HCT116 (cell line): ENCODE data around the gene TMEM238L. TPM values are rescaled to one million over a fixed set of nuclear protein-coding genes. Genes with fewer than 3 reads are reported as not detected.

ENCODE experiments used
- ATAC-seq: fragments of 200-7000 bp; cut with Tn5 transposase; 2 replicates; pipeline ENCODE4 v1.9.1; 2020; ENCODE audit warnings: mild to moderate bottlenecking, moderate library complexity
- Bru-seq: library from RNA; stranded (reverse); fragments of 400-500 nt; gene quantifications from one replicate; lab custom pipeline; 2021; lab: Mats Ljungman, UMichigan
- BruChase-seq, 2 experiments: library from RNA; stranded (reverse); fragments of 400-500 nt; gene quantifications; one replicate each; lab custom pipeline; 2021; lab: Mats Ljungman, UMichigan
- BruUV-seq: library from RNA; stranded (reverse); fragments of 400-500 nt; replicated peaks from 2 replicates; lab custom pipeline; 2021; lab: Mats Ljungman, UMichigan
- CTCF ChIA-PET: fragments of 300-600 bp; sonication (Branson Sonifier 250); formaldehyde crosslinking; loops from one replicate; lab custom pipeline; 2021; ENCODE audit warnings: antibody characterized with exemption; lab: Charles Lee
- POLR2A ChIA-PET: fragments of 300-600, 350-600 bp; sonication (Branson Sonifier 250); formaldehyde crosslinking; loops from one replicate; lab custom pipeline; 2021; ENCODE audit warnings: antibody characterized with exemption; lab: Charles Lee
- RAD21 ChIA-PET, 2 experiments: fragments of 300-600 bp; sonication (Branson Sonifier 250); formaldehyde crosslinking; loops; one replicate each; lab custom pipeline; 2023; ENCODE audit warnings: low total read pairs in 2 of 2; ENCODE audit not compliant: uncharacterized antibody in 2 of 2, unreplicated experiment in 2 of 2, low non-redundant PET in 1 of 2; lab: Charles Lee
- DNase-seq: peaks from one replicate; pipeline ENCODE4 v3.0.0-alpha.2; 2010; ENCODE audit warnings: low read depth, low spot score
- H2AFZ ChIP-seq: fragments of 200-600 bp; shearing (Covaris generic), sonication (generic); 2 replicates; pipeline ENCODE4 v1.6.1; 2017; ENCODE audit warnings: low read depth, mixed run types, mixed read lengths, antibody characterized with exemption, low read length; ENCODE audit not compliant: poor library complexity, severe bottlenecking
- H3K27ac ChIP-seq: 2 replicates; pipeline ENCODE4 v1.5.1; 2012; ENCODE audit warnings: low read depth, low read length
- H3K27me3 ChIP-seq: fragments of 200-600 bp; sonication (generic); 2 replicates; pipeline ENCODE4 v1.6.1; 2016; ENCODE audit warnings: mixed run types, low read length, mixed read lengths; ENCODE audit not compliant: insufficient read depth
- H3K36me3 ChIP-seq, 2 experiments: fragments of 200-500 bp in 1 of 2; fragments of 200-600 bp in 1 of 2; sonication (Bioruptor generic) in 1 of 2; sonication (generic) in 1 of 2; 2 replicates each; pipeline versions ENCODE4 v1.5.1 to v1.6.1; 2014 to 2016; ENCODE audit warnings: low read length in 2 of 2, inconsistent platforms in 1 of 2, mixed read lengths in 1 of 2, mixed run types in 1 of 2; ENCODE audit not compliant: insufficient read depth in 2 of 2, control insufficient read depth in 1 of 2
- H3K4me1 ChIP-seq, 2 experiments: fragments of 200-600 bp in 1 of 2; sonication (generic) in 1 of 2; 2 replicates each; pipeline versions ENCODE4 v1.5.1 to v1.6.1; 2012 to 2017; ENCODE audit warnings: low read length in 2 of 2, inconsistent platforms in 1 of 2, mild to moderate bottlenecking in 1 of 2, mixed read lengths in 1 of 2, mixed run types in 1 of 2, moderate library complexity in 1 of 2; ENCODE audit not compliant: insufficient read depth in 2 of 2, control insufficient read depth in 1 of 2
- H3K4me2 ChIP-seq: fragments of 200-600 bp; sonication (generic); 2 replicates; pipeline ENCODE4 v1.6.1; 2017; ENCODE audit warnings: mixed run types, low read length, mixed read lengths
- H3K4me3 ChIP-seq, 2 experiments: fragments of 200-600 bp in 1 of 2; sonication (generic) in 1 of 2; replicated peaks in 1 of 2; 2 replicates each; pipeline ENCODE4 v1.5.1; 2011 to 2016; ENCODE audit warnings: low read length in 2 of 2, control low read depth in 1 of 2, low read depth in 1 of 2, mild to moderate bottlenecking in 1 of 2, mixed read lengths in 1 of 2, mixed run types in 1 of 2
- H3K79me2 ChIP-seq: fragments of 200-600 bp; sonication (generic); 2 replicates; pipeline ENCODE4 v1.6.1; 2017; ENCODE audit warnings: mild to moderate bottlenecking, mixed run types, low read length, moderate library complexity, mixed read lengths; ENCODE audit not compliant: insufficient read depth
- H3K9ac ChIP-seq: fragments of 200-600 bp; sonication (generic); 2 replicates; pipeline ENCODE4 v1.6.1; 2016; ENCODE audit warnings: low read length, mixed read lengths
- H3K9me2 ChIP-seq: fragments of 200-600 bp; sonication (generic), shearing (Covaris generic); 2 replicates; pipeline ENCODE4 v1.6.1; 2017; ENCODE audit warnings: mixed run types, mild to moderate bottlenecking, moderate library complexity; ENCODE audit not compliant: insufficient read depth
- H3K9me3 ChIP-seq, 2 experiments: fragments of 200-500 bp in 1 of 2; fragments of 200-600 bp in 1 of 2; sonication (Bioruptor generic) in 1 of 2; sonication (generic) in 1 of 2; 2 replicates each; pipeline ENCODE4 v1.6.1; 2014 to 2017; ENCODE audit warnings: low read length in 2 of 2, mixed read lengths in 2 of 2, inconsistent platforms in 1 of 2, low read depth in 1 of 2, mild to moderate bottlenecking in 1 of 2, mixed run types in 1 of 2, moderate library complexity in 1 of 2; ENCODE audit not compliant: control insufficient read depth in 1 of 2, insufficient read depth in 1 of 2
- H4K20me1 ChIP-seq: fragments of 200-600 bp; sonication (generic), shearing (Covaris generic); 2 replicates; pipeline ENCODE4 v1.6.1; 2017; ENCODE audit warnings: mixed run types, mild to moderate bottlenecking, moderate library complexity; ENCODE audit not compliant: insufficient read depth
- CEBPB ChIP-seq: IDR thresholded peaks from 2 replicates; pipeline ENCODE4 v1.6.1; 2012; ENCODE audit warnings: low read depth
- EGR1 ChIP-seq: IDR thresholded peaks from 2 replicates; pipeline ENCODE4 v1.6.1; 2012; ENCODE audit warnings: low read depth
- ELF1 ChIP-seq: IDR thresholded peaks from 2 replicates; pipeline ENCODE4 v1.6.1; 2012; ENCODE audit warnings: low read depth, borderline replicate concordance
- EZH2 ChIP-seq: fragments of 200-600 bp; sonication (generic); IDR thresholded peaks from 2 replicates; pipeline ENCODE4 v1.6.1; 2017; ENCODE audit warnings: antibody characterized with exemption, mixed run types
- JUND ChIP-seq: IDR thresholded peaks from 2 replicates; pipeline ENCODE4 v1.6.1; 2012
- POLR2A ChIP-seq: IDR thresholded peaks from 2 replicates; pipeline ENCODE4 v1.7.0; 2011; ENCODE audit warnings: borderline replicate concordance; ENCODE audit not compliant: insufficient read depth, insufficient read length; ENCODE audit errors: extremely low read depth
- POLR2AphosphoS5 ChIP-seq: IDR thresholded peaks from 2 replicates; pipeline ENCODE4 v1.6.1; 2011; ENCODE audit warnings: mild to moderate bottlenecking, low read depth, low read length, moderate library complexity
- RAD21 ChIP-seq: IDR thresholded peaks from 2 replicates; pipeline ENCODE4 v1.6.1; 2012; ENCODE audit warnings: low read depth, mild to moderate bottlenecking
- SIN3A ChIP-seq: IDR thresholded peaks from 2 replicates; pipeline ENCODE4 v1.6.1; 2012; ENCODE audit warnings: low read depth
- SRF ChIP-seq: IDR thresholded peaks from 2 replicates; pipeline ENCODE4 v1.6.1; 2012; ENCODE audit warnings: low read depth
- TCF7L2 ChIP-seq: IDR thresholded peaks from 2 replicates; pipeline ENCODE4 v1.7.0; 2011; ENCODE audit warnings: borderline replicate concordance, inconsistent platforms; ENCODE audit not compliant: insufficient read depth, insufficient read length; ENCODE audit errors: extremely low read depth
- YY1 ChIP-seq: IDR thresholded peaks from 2 replicates; pipeline ENCODE4 v1.6.1; 2011; ENCODE audit warnings: low read length, low read depth, moderate library complexity, mild to moderate bottlenecking; ENCODE audit not compliant: insufficient replicate concordance; ENCODE audit errors: extremely low read depth
- ZFX ChIP-seq: fragments of 450-650 bp; IDR thresholded peaks from 2 replicates; pipeline ENCODE4 v1.6.1; 2017
- ZNF274 ChIP-seq: fragments of 200-500 bp; sonication (Bioruptor generic); IDR thresholded peaks from 2 replicates; pipeline ENCODE4 v1.6.1; 2014; ENCODE audit warnings: mild to moderate bottlenecking, low read depth, low read length, inconsistent platforms
- intact Hi-C: fragments of 100-400 bp; cut with micrococcal nuclease; formaldehyde crosslinking; loops from 2 replicates; pipeline ENCODE4 v1.10.0; 2022
- long read RNA-seq: library from polyadenylated mRNA; unstranded; transcript quantifications from one replicate; pipeline ENCODE4 v2.0.0, GENCODE V29; 2021; ENCODE audit not compliant: unreplicated experiment
- polyA plus RNA-seq: library from polyadenylated mRNA; unstranded; fragments of >200 nt; gene quantifications from 2 replicates; pipeline ENCODE4 v1.2.1, GENCODE V29; 2012; ENCODE audit warnings: missing spikeins
- total RNA-seq: library from RNA; stranded (reverse); gene quantifications from one replicate; pipeline ENCODE4 v1.2.1, GENCODE V29; 2021; ENCODE audit not compliant: unreplicated experiment
- TF ChIP-seq, protein P1 (sequence below): IDR thresholded peaks from 2 replicates; pipeline ENCODE4 v1.6.1; 2012
- TF ChIP-seq, protein P2 (sequence below): IDR thresholded peaks from 2 replicates; pipeline ENCODE4 v1.6.1; 2011; ENCODE audit warnings: mild to moderate bottlenecking, low read length, moderate library complexity; ENCODE audit not compliant: insufficient replicate concordance; ENCODE audit errors: extremely low read depth
- TF ChIP-seq, protein P3 (sequence below): IDR thresholded peaks from 2 replicates; pipeline ENCODE4 v1.6.1; 2012
- TF ChIP-seq, protein P4 (sequence below), 3 experiments: fragments of 200-600 bp in 1 of 3; sonication (generic) in 1 of 3; IDR thresholded peaks in 2 of 3; conservative IDR thresholded peaks in 1 of 3; 2 replicates each; pipeline ENCODE4 v1.5.1; 2012 to 2017; ENCODE audit warnings: low read depth in 2 of 3, low read length in 2 of 3, antibody characterized with exemption in 1 of 3, borderline replicate concordance in 1 of 3, control low read depth in 1 of 3, mild to moderate bottlenecking in 1 of 3, mixed read lengths in 1 of 3, mixed run types in 1 of 3, moderate library complexity in 1 of 3; ENCODE audit not compliant: insufficient read depth in 1 of 3
- TF ChIP-seq, protein P5 (sequence below): IDR thresholded peaks from 2 replicates; pipeline ENCODE4 v1.6.1; 2012; ENCODE audit warnings: low read depth

TMEM238L gene, protein sequence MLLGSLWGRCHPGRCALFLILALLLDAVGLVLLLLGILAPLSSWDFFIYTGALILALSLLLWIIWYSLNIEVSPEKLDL
- total RNA-seq, result not detected
- not detected in 2 replicates for polyA plus RNA-seq
- not detected for Bru-seq, nascent RNA
- not detected for BruChase-seq, experiment 1, labeled RNA remaining after a 6-hour chase
- not detected for BruChase-seq, experiment 2, labeled RNA remaining after a 2-hour chase
- long read RNA-seq, result 0 reads

DNA sequence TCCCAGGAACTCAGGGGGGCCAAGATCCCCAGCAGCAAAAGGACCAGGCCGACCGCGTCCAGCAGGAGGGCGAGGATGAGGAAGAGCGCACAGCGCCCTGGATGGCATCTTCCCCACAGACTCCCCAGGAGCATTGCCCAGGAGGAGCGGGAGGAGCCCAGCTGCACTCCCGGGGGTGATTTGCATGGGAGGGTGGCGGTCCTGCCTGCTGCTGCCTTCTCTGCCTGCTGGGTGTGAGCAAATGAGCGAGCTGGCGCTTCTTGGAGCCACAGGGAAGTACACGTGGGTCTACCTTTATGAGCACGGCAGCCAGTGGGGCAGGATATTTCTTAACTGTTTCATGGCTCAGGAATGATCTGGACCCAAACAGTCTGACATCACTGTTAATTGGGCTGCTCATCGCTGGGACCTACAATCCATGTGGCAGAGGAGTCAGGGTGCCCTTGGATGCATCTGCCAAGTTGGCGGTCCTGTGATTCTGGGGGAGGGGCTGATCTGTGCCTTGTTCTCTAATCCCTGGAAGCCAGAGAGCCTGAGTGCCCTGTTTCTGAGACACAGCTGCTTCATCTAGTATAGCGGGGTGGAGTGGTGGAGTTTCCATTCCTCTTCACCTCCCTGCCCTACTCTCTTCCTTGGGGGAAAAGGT lies at the start of gene TMEM238L:
TSS of gene TMEM238L (minus strand) at position 270 of the 646 bp plus-strand sequence. CDS start at position 134, 136 bp downstream.
- Histone ChIP-seq H3K9me3 (no peaks in the 10 kb centered on the region), H3K4me2 (no peak within 1 kb of the TSS), H2AFZ (no peak within 1 kb of the TSS), H3K27me3 (no peaks in the 10 kb centered on the region), H4K20me1 (no peaks in the 10 kb centered on the region), H3K4me3 (no peak within 1 kb of the TSS), H3K27ac (no peak within 1 kb of the TSS), H3K79me2 (no peaks in the 10 kb centered on the region), H3K4me1 (no peaks in the 10 kb centered on the region), H3K36me3 (no peaks in the 10 kb centered on the region), H3K9me2 (no peaks in the 10 kb centered on the region), H3K9ac (no peak within 1 kb of the TSS)
- ChIA-PET CTCF (no interaction called here), RAD21 (no interaction called here), POLR2A (no interaction called here)
- ATAC-seq, result no peak
- intact Hi-C loops, result no loop called here
- DNase-seq, result no peak
- BruUV-seq, result no TSS peak
- TF ChIP-seq ZFX, result no peak
- no peak for TF ChIP-seq CEBPB
- no peak for TF ChIP-seq POLR2AphosphoS5
- TF ChIP-seq, protein P1, sequence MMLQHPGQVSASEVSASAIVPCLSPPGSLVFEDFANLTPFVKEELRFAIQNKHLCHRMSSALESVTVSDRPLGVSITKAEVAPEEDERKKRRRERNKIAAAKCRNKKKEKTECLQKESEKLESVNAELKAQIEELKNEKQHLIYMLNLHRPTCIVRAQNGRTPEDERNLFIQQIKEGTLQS, result no peak
- TF ChIP-seq, protein P2, sequence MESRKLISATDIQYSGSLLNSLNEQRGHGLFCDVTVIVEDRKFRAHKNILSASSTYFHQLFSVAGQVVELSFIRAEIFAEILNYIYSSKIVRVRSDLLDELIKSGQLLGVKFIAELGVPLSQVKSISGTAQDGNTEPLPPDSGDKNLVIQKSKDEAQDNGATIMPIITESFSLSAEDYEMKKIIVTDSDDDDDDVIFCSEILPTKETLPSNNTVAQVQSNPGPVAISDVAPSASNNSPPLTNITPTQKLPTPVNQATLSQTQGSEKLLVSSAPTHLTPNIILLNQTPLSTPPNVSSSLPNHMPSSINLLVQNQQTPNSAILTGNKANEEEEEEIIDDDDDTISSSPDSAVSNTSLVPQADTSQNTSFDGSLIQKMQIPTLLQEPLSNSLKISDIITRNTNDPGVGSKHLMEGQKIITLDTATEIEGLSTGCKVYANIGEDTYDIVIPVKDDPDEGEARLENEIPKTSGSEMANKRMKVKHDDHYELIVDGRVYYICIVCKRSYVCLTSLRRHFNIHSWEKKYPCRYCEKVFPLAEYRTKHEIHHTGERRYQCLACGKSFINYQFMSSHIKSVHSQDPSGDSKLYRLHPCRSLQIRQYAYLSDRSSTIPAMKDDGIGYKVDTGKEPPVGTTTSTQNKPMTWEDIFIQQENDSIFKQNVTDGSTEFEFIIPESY, result no peak
- no peak for TF ChIP-seq JUND
- TF ChIP-seq, protein P3, sequence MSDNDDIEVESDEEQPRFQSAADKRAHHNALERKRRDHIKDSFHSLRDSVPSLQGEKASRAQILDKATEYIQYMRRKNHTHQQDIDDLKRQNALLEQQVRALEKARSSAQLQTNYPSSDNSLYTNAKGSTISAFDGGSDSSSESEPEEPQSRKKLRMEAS, result no peak
- no peak for TF ChIP-seq RAD21
- TF ChIP-seq YY1, result no peak
- TF ChIP-seq SRF, result no peak
- TF ChIP-seq TCF7L2, result no peak
- TF ChIP-seq, protein P4, sequence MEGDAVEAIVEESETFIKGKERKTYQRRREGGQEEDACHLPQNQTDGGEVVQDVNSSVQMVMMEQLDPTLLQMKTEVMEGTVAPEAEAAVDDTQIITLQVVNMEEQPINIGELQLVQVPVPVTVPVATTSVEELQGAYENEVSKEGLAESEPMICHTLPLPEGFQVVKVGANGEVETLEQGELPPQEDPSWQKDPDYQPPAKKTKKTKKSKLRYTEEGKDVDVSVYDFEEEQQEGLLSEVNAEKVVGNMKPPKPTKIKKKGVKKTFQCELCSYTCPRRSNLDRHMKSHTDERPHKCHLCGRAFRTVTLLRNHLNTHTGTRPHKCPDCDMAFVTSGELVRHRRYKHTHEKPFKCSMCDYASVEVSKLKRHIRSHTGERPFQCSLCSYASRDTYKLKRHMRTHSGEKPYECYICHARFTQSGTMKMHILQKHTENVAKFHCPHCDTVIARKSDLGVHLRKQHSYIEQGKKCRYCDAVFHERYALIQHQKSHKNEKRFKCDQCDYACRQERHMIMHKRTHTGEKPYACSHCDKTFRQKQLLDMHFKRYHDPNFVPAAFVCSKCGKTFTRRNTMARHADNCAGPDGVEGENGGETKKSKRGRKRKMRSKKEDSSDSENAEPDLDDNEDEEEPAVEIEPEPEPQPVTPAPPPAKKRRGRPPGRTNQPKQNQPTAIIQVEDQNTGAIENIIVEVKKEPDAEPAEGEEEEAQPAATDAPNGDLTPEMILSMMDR (IDR thresholded peaks at IDR 0.05 in 2 of 3, conservative IDR thresholded peaks at IDR 0.05 in 1 of 3; ENCODE audit: borderline replicate concordance in 1 of 3, insufficient read depth in 1 of 3, low read depth in 2 of 3, low read length in 2 of 3), result no peak
- no peak for TF ChIP-seq SIN3A
- TF ChIP-seq ZNF274, result no peak
- TF ChIP-seq POLR2A, result no peak
- TF ChIP-seq, protein P5, sequence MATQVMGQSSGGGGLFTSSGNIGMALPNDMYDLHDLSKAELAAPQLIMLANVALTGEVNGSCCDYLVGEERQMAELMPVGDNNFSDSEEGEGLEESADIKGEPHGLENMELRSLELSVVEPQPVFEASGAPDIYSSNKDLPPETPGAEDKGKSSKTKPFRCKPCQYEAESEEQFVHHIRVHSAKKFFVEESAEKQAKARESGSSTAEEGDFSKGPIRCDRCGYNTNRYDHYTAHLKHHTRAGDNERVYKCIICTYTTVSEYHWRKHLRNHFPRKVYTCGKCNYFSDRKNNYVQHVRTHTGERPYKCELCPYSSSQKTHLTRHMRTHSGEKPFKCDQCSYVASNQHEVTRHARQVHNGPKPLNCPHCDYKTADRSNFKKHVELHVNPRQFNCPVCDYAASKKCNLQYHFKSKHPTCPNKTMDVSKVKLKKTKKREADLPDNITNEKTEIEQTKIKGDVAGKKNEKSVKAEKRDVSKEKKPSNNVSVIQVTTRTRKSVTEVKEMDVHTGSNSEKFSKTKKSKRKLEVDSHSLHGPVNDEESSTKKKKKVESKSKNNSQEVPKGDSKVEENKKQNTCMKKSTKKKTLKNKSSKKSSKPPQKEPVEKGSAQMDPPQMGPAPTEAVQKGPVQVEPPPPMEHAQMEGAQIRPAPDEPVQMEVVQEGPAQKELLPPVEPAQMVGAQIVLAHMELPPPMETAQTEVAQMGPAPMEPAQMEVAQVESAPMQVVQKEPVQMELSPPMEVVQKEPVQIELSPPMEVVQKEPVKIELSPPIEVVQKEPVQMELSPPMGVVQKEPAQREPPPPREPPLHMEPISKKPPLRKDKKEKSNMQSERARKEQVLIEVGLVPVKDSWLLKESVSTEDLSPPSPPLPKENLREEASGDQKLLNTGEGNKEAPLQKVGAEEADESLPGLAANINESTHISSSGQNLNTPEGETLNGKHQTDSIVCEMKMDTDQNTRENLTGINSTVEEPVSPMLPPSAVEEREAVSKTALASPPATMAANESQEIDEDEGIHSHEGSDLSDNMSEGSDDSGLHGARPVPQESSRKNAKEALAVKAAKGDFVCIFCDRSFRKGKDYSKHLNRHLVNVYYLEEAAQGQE, result no peak
- no peak for TF ChIP-seq EZH2
- TF ChIP-seq EGR1, result no peak
- TF ChIP-seq ELF1, result no peak
